ENCODE results near the gene MTFMT. TPM values are rescaled to one million over a fixed set of nuclear protein-coding genes. Genes with fewer than 3 reads are reported as not detected.

MTFMT gene
- total and polyA plus RNA-seq, 2 experiments from 2014 or later: 16.8 to 18.2 TPM

- Histone ChIP-seq H3K27me3 (no peaks in the 10 kb centered on the region), H3K4me3 (no peak overlapping the region), H3K4me2 (no peak overlapping the region), H3K4me1 (ENCODE audit: insufficient read depth) (peaks cover 16% of the 10 kb centered on the region), H3K27ac (no peak overlapping the region), H3K36me3 (replicated peaks; ENCODE audit: insufficient read depth, low read depth) (no peaks in the 10 kb centered on the region), H3K79me2 (no peaks in the 10 kb centered on the region), H2AFZ (no peak overlapping the region), H3K9me3 (ENCODE audit: low read depth) (no peaks in the 10 kb centered on the region), H3K9me2 (replicated peaks; ENCODE audit: insufficient read depth) (no peaks in the 10 kb centered on the region), H4K20me1 (ENCODE audit: insufficient read depth, poor library complexity, severe bottlenecking) (no peaks in the 10 kb centered on the region)
- DNase-seq (ENCODE audit: low spot score): no peak
- TF ChIP-seq EZH2 (IDR thresholded peaks at IDR 0.05; ENCODE audit: borderline replicate concordance) (no peak), CTCF (IDR thresholded peaks at IDR 0.05; ENCODE audit: poor library complexity) (no peak), EZH2phosphoT487 (IDR thresholded peaks at IDR 0.05; ENCODE audit: low read depth, severe bottlenecking, unreplicated experiment) (no peak)
- WGBS (ENCODE audit: low lambda C conversion rate, missing lambda C conversion rate): 94% methylated on average over 4 of the region's 4 CpGs
Measured at GRCh38 chr15:65059931-65060596, 30.6 kb upstream of the MTFMT start.

GRCh38 chr15:65059369-65059750 lies 29.9 kb upstream of the MTFMT start:
- Histone ChIP-seq H2AFZ (no peak overlapping the region), H3K9me3 (ENCODE audit: low read depth) (no peaks in the 10 kb centered on the region), H3K27ac (no peak overlapping the region), H3K4me3 (no peak overlapping the region), H3K79me2 (no peaks in the 10 kb centered on the region), H3K36me3 (replicated peaks; ENCODE audit: insufficient read depth, low read depth) (no peaks in the 10 kb centered on the region), H3K4me1 (ENCODE audit: insufficient read depth) (peaks cover 20% of the 10 kb centered on the region), H3K4me2 (no peak overlapping the region), H3K9me2 (replicated peaks; ENCODE audit: insufficient read depth) (no peaks in the 10 kb centered on the region), H4K20me1 (ENCODE audit: insufficient read depth, poor library complexity, severe bottlenecking) (no peaks in the 10 kb centered on the region), H3K27me3 (no peaks in the 10 kb centered on the region)
- no peak for DNase-seq (ENCODE audit: low spot score)
- WGBS (ENCODE audit: low lambda C conversion rate, missing lambda C conversion rate): 91% methylated on average over 3 of the region's 3 CpGs
- TF ChIP-seq EZH2phosphoT487 (IDR thresholded peaks at IDR 0.05; ENCODE audit: low read depth, severe bottlenecking, unreplicated experiment): no peak
- TF ChIP-seq EZH2 (IDR thresholded peaks at IDR 0.05; ENCODE audit: borderline replicate concordance): no peak
- no peak for TF ChIP-seq CTCF (IDR thresholded peaks at IDR 0.05; ENCODE audit: poor library complexity)

- Histone ChIP-seq H3K4me2 (no peak overlapping the region), H3K9me3 (ENCODE audit: low read depth) (no peaks in the 10 kb centered on the region), H3K9me2 (replicated peaks; ENCODE audit: insufficient read depth) (no peaks in the 10 kb centered on the region), H4K20me1 (ENCODE audit: insufficient read depth, poor library complexity, severe bottlenecking) (no peaks in the 10 kb centered on the region), H3K27ac (no peak overlapping the region), H2AFZ (no peak overlapping the region), H3K4me3 (no peak overlapping the region), H3K36me3 (replicated peaks; ENCODE audit: insufficient read depth, low read depth) (no peaks in the 10 kb centered on the region), H3K79me2 (no peaks in the 10 kb centered on the region), H3K27me3 (no peaks in the 10 kb centered on the region), H3K4me1 (ENCODE audit: insufficient read depth) (peaks cover 20% of the 10 kb centered on the region)
- no peak for TF ChIP-seq CTCF (IDR thresholded peaks at IDR 0.05; ENCODE audit: poor library complexity)
- no peak for TF ChIP-seq EZH2 (IDR thresholded peaks at IDR 0.05; ENCODE audit: borderline replicate concordance)
- no peak for TF ChIP-seq EZH2phosphoT487 (IDR thresholded peaks at IDR 0.05; ENCODE audit: low read depth, severe bottlenecking, unreplicated experiment)
- 90% methylated on average over 16 of the region's 16 CpGs for WGBS (ENCODE audit: low lambda C conversion rate, missing lambda C conversion rate)
- no peak for DNase-seq (ENCODE audit: low spot score)
Measured at GRCh38 chr15:65058394-65059368, 29.2 kb upstream of the MTFMT start.

All from hepatocyte (in vitro differentiated cells).